Measurements from ENCODE around the gene PLSCR4.

The PLSCR4 gene

GRCh38 chr3:146152834-146153233 lies 98.1 kb downstream of the PLSCR4 start:
- peaks cover 4% of the 10 kb centered on the region for H3K4me1 ChIP-seq (ENCODE audit: control insufficient read depth, insufficient read depth, low read length, poor library complexity, severe bottlenecking)
- no peak overlapping the region for H3K4me3 ChIP-seq (ENCODE audit: extremely low read depth, insufficient read depth, low read length, poor library complexity, severe bottlenecking)
- H3K27ac ChIP-seq (ENCODE audit: low read depth, low read length, severe bottlenecking) = no peak overlapping the region
- H3K9me3 ChIP-seq (ENCODE audit: control insufficient read depth, low read length) = no peaks in the 10 kb centered on the region
- H3K36me3 ChIP-seq (ENCODE audit: control insufficient read depth, insufficient read depth, low read length) = no peaks in the 10 kb centered on the region
- 72 to 83% methylated on average over 4 to 5 of the region's 6 CpGs for WGBS, 2 experiments (ENCODE audit: insufficient coverage in 2 of 2)

GRCh38 chr3:146148468-146148931 lies 102.4 kb downstream of the PLSCR4 start:
- H3K36me3 ChIP-seq (ENCODE audit: control insufficient read depth, insufficient read depth, low read length) = no peaks in the 10 kb centered on the region
- H3K27ac ChIP-seq (ENCODE audit: low read depth, low read length, severe bottlenecking) = no peak overlapping the region
- H3K4me3 ChIP-seq (ENCODE audit: extremely low read depth, insufficient read depth, low read length, poor library complexity, severe bottlenecking) = no peak overlapping the region
- H3K4me1 ChIP-seq (ENCODE audit: control insufficient read depth, insufficient read depth, low read length, poor library complexity, severe bottlenecking) = peaks cover 4% of the 10 kb centered on the region
- WGBS, 2 experiments (ENCODE audit: insufficient coverage in 2 of 2) = no CpG with 5 or more reads among the region's 1 CpG
- no peaks in the 10 kb centered on the region for H3K9me3 ChIP-seq (ENCODE audit: control insufficient read depth, low read length)

GRCh38 chr3:146145642-146146041 lies 105.3 kb downstream of the PLSCR4 start:
- Histone ChIP-seq H3K36me3 (ENCODE audit: control insufficient read depth, insufficient read depth, low read length) (no peaks in the 10 kb centered on the region), H3K4me3 (ENCODE audit: extremely low read depth, insufficient read depth, low read length, poor library complexity, severe bottlenecking) (no peak overlapping the region), H3K9me3 (ENCODE audit: control insufficient read depth, low read length) (no peaks in the 10 kb centered on the region), H3K27ac (ENCODE audit: low read depth, low read length, severe bottlenecking) (no peak overlapping the region), H3K4me1 (ENCODE audit: control insufficient read depth, insufficient read depth, low read length, poor library complexity, severe bottlenecking) (no peaks in the 10 kb centered on the region)
- WGBS, 2 experiments (ENCODE audit: insufficient coverage in 2 of 2) = no CpG with 5 or more reads among the region's 1 CpG

GRCh38 chr3:146142757-146143156 lies 108.1 kb downstream of the PLSCR4 start:
- H3K9me3 ChIP-seq (ENCODE audit: control insufficient read depth, low read length) = no peaks in the 10 kb centered on the region
- H3K4me1 ChIP-seq (ENCODE audit: control insufficient read depth, insufficient read depth, low read length, poor library complexity, severe bottlenecking) = no peaks in the 10 kb centered on the region
- WGBS, 2 experiments (ENCODE audit: insufficient coverage in 2 of 2) = 92 to 94% methylated on average over 1 of the region's 3 CpGs
- H3K27ac ChIP-seq (ENCODE audit: low read depth, low read length, severe bottlenecking) = no peak overlapping the region
- H3K4me3 ChIP-seq (ENCODE audit: extremely low read depth, insufficient read depth, low read length, poor library complexity, severe bottlenecking) = no peak overlapping the region
- no peaks in the 10 kb centered on the region for H3K36me3 ChIP-seq (ENCODE audit: control insufficient read depth, insufficient read depth, low read length)
